ENCODE measurements around the gene EEF1E1.

DNA sequence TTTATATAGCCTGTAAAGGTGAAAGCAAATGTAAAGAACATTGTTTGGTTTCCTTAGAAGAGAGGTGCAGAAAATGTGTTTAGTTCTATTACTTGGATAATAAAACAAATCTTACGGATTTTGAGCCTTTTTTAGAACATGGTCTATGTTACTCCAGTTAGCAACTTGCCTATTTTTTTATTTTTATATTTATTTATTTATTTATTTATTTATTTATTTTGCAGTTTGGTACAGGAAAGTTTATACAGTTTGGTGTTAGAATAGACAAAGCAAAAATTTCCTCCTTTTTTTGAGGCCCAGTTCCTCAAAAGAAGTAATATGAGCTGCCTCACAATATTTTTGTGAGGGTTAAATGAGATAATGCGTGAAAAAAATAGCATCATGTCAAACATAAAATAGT lies 41.6 kb upstream of the EEF1E1 start:
- TF ChIP-seq EP300 (IDR thresholded peaks at IDR 0.05): no peak
- TF ChIP-seq, protein P1, sequence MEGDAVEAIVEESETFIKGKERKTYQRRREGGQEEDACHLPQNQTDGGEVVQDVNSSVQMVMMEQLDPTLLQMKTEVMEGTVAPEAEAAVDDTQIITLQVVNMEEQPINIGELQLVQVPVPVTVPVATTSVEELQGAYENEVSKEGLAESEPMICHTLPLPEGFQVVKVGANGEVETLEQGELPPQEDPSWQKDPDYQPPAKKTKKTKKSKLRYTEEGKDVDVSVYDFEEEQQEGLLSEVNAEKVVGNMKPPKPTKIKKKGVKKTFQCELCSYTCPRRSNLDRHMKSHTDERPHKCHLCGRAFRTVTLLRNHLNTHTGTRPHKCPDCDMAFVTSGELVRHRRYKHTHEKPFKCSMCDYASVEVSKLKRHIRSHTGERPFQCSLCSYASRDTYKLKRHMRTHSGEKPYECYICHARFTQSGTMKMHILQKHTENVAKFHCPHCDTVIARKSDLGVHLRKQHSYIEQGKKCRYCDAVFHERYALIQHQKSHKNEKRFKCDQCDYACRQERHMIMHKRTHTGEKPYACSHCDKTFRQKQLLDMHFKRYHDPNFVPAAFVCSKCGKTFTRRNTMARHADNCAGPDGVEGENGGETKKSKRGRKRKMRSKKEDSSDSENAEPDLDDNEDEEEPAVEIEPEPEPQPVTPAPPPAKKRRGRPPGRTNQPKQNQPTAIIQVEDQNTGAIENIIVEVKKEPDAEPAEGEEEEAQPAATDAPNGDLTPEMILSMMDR (IDR thresholded peaks at IDR 0.05): no peak
- no peak for TF ChIP-seq KDM1A (IDR thresholded peaks at IDR 0.05; ENCODE audit: low read depth)
- TF ChIP-seq CHD2 (IDR thresholded peaks at IDR 0.05; ENCODE audit: low read length, partially characterized antibody): no peak
- no peak for TF ChIP-seq POLR2AphosphoS2 (conservative IDR thresholded peaks at IDR 0.05; ENCODE audit: low read length)

Measured in A549 (cell line).